ENCODE measurements around the gene FBXL20.
"Not testable (repeated sequence)": the region's sequence is repeated elsewhere in the genome, so short reads cannot be mapped to it uniquely, and the experiment has no call there.

GRCh38 chr17:39278246-39278645, 123.2 kb downstream of the FBXL20 start:
- TF ChIP-seq USF2 (IDR thresholded peaks at IDR 0.05; ENCODE audit: borderline replicate concordance, low read depth, low read length); POLR2A (IDR thresholded peaks at IDR 0.05; ENCODE audit: low read depth, low read length); CTCF (IDR thresholded peaks at IDR 0.05 in 2 of 3, conservative IDR thresholded peaks at IDR 0.05 in 1 of 3; ENCODE audit: control insufficient read depth in 2 of 3, extremely low read depth in 1 of 3, insufficient read depth in 1 of 3, low read depth in 3 of 3, low read length in 3 of 3); PBX3 (IDR thresholded peaks at IDR 0.05; ENCODE audit: insufficient replicate concordance, low read depth, low read length); CREM (IDR thresholded peaks at IDR 0.05; ENCODE audit: low read depth); TCF7 (IDR thresholded peaks at IDR 0.05; ENCODE audit: borderline replicate concordance); SUZ12 (IDR thresholded peaks at IDR 0.05; ENCODE audit: unreplicated experiment); CBX3 (IDR thresholded peaks at IDR 0.05; ENCODE audit: borderline replicate concordance, low read depth): not testable (repeated sequence)

All from GM12878 (cell line).